GM21737 (cell line): ENCODE measurements around the gene MYO18A.

Source experiments
- ATAC-seq: cut with Tn5 transposase; IDR thresholded peaks from one replicate; pipeline ENCODE4 v1.9.1; 2021; ENCODE audit warnings: mild to moderate bottlenecking, moderate library complexity; ENCODE audit not compliant: unreplicated experiment

The MYO18A gene

GRCh38 chr17:29167393-29168078, 12.7 kb downstream of the MYO18A start:
- no peak for ATAC-seq

DNA sequence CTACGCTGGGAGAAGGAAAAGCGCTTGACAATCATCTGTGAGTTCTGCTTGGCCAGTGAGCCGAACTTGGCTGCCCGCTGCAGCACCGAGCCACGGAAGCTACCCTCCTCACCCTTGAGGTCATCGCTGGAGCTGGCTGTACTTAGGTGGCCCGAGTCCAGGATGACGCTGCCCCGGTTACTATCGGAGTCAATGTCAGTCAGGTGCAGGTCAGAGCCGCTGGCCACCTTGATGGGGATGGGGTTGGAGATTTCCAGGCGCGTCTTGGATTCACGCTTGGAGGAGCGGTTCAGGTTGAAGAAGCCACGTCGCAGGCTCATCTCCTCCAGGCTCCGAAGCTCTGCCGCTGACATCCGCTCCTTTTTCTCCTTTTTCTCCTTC, 13.7 kb downstream of the MYO18A start:
- ATAC-seq = no peak

- ATAC-seq = no peak
Observed at GRCh38 chr17:29165800-29166506, 14.2 kb downstream of the MYO18A start.

- ATAC-seq = no peak
Observed at GRCh38 chr17:29165261-29165660, 14.9 kb downstream of the MYO18A start.

DNA sequence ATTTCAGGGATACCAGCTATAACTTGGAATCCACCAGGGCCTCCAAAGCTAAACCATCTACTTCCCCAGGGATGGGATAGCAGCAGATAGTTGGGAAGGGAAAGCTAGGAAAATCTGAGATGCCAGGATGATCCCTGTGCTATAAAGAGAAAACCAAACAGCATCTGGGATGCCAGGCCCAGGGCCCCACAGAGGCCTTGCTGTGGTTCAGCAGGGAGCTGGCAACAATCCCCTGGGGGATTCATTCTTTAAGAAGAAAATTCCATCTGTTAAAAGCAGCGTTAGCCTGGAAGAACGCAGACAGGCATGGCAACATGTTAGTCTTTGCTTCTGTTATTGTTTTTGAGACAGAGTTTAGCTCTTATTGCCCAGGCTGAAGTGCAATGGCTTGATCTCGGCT, 16.6 kb downstream of the MYO18A start:
- no peak for ATAC-seq

GRCh38 chr17:29162909-29163341, 17.3 kb downstream of the MYO18A start:
- no peak for ATAC-seq

- ATAC-seq = no peak
Observed at GRCh38 chr17:29162082-29162908, 17.9 kb downstream of the MYO18A start.

GRCh38 chr17:29160253-29160652, 19.9 kb downstream of the MYO18A start:
- ATAC-seq = no peak

DNA sequence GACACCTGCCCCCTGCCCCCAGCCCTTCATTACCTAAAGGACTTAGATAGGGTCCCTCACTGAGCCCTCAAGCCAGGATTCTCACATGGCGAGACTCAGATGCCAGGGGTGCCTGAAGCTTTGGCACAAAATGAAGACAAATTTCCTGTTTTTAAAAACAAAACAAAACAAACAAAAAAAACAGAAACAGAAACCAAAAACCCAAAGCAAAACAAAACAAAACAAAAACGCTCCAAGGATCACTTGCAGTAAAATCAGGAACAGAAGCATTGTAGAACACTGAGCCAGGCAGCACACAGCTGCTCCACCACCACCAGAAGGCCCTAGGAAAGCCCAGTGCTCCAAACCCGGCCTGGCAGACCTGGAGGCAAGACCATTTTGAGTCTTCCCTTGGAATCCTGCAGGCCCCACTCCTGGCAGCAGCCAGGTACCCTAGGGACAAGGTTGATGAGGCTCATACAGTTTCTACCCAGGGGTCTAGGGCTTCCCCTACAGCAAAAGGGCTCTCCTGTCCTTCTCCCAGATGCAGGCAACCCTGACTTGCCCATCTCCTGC, 20.8 kb downstream of the MYO18A start:
- no peak for ATAC-seq

DNA sequence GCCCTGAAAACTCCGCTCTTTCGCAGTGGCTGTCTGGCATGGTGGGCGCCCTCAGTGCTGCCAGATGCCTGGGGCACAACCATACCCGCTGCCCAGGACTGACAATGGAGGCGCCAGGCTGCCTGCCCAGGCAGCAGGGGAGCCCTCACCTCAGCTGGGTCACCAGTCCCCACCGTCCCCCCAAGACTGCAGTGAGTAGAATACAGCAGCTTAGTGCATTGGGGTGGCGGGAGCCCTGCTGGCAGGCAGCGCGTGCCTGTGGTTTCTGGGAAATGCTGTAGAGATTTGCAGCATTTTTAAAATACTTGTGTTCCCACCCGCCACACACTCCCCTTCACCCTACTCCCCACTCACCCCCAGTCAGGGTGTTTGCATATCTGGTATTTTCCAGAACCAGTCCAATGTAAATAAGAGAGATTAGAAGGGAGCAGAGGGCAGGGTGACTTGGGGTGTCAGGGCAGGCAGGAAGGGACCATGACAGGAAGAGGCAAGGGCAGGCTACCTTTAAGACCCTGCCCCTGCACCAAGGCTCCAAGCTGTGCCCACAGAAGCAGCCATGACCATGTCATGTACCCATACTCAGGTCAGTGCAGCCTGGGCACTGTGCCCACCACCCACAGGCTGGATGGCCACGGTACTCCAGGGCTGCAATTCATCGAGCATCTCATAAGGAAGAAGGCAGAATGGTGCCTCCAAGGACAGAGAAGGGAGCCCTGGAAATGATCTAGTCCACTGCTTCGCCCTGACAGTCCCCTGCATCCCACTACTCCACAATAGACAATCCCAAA, 21.5 kb downstream of the MYO18A start:
- ATAC-seq = no peak

DNA sequence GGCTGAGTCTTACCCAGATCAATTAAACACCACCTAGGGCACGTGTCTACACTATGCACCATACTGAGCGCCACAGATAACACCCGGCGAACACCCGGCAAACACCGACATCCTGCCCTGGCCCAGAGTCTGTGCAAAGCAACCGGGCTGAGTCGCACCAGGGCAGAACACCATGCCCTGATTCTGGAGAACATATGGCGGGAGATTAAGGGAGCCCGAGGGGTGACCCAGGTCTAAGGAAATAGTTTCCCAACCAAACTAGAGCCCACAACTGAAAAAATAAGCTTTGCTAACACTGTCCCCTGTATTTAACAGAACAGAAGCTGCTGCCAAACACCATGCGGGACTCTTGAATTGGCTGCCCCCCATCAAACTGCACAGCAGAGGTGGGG, 22.1 kb downstream of the MYO18A start:
- ATAC-seq = no peak

DNA sequence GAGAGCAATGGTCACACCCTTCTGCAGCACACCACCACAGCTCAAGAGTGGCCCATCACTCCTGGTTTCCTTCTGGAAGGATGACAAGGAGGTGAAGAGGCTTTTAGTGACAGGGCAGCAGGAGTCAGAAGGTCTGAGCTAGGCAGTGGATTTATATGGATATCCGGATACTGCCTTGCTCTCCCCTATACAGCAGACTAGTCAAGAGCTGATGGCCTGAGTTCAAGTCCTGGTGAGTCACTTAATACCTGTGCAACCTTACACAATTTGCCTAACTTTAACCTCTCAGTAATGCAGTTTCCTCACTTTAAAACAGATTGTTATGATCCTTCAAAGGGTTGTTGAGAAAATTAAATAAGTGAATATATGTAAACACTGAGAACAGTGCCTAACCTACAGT, 22.9 kb downstream of the MYO18A start:
- no peak for ATAC-seq

GRCh38 chr17:29156781-29157180, 23.4 kb downstream of the MYO18A start:
- ATAC-seq = no peak

- no peak for ATAC-seq
Observed at GRCh38 chr17:29155966-29156338, 24.2 kb downstream of the MYO18A start.

- no peak for ATAC-seq
Observed at GRCh38 chr17:29155227-29155965, 24.8 kb downstream of the MYO18A start.

DNA sequence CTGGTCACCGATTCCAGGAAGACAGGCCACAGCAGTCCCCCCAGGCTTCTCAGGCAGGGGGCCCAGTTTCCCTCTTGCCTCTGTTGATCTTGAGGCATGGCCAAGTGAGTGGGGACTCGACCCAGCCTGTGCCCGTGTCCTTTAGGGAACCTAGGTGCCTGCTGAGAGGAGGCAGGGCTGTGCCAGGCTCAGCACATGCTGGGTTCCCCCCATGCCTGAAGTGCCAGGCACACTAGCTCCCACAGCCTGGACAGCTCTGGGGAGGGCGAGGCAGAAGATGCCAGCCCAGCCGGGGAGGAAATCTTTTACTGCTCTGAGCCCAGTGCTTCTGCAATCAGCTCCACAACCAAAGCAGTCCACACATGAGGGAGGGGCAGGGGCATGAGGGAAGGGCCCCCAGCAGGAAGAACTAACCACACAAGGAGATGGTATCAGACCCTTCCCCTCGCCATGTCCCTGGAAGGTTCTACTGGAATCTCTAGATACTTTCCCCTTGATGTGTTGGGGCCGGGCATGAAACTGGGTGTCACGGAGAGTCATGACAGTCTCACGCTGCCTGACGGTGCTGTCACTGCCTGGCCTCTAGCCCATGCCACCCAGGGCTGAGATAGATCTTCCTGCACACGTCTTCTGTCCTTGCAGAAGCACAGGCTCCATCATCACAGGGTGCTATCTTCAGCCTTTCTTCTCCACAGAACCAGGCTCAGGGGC, 25.5 kb downstream of the MYO18A start:
- ATAC-seq = no peak

GRCh38 chr17:29151567-29151966, 28.6 kb downstream of the MYO18A start:
- no peak for ATAC-seq

DNA sequence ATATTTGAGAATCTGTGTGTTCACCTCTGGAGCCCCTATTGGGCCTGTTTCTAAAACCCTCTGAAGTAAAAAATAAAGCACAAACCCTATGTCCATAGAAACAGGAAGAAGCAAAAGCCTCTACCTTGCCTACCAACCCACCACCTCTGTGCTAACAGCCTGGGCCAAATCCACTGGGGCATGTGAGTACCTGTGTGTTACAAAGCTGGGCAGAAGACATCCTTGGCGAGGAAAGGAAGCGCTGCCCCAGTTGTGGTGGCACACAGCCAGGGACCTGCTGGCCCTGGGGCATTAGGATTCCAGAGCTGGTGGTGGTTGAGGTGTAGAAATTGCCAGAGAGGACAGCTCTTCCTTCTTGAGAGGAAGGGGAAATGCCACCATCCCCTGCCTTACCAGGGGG, 30.0 kb downstream of the MYO18A start:
- no peak for ATAC-seq

GRCh38 chr17:29149431-29150064, 30.6 kb downstream of the MYO18A start:
- no peak for ATAC-seq
